SK-N-SH treated with all-trans-retinoic acid at 6 μM for 48 hours (cell line): Measurements from ENCODE around the gene DENND1A.

Experiments used
- ARNTL ChIP-seq: fragments of 450-650 bp; formaldehyde crosslinking; IDR thresholded peaks from 2 replicates; pipeline ENCODE4 v1.5.0; 2020; ENCODE audit warnings: low read depth, mild to moderate bottlenecking, moderate library complexity, borderline replicate concordance
- BACH2 ChIP-seq: fragments of 250-450 bp; sonication (Bioruptor Pico); IDR thresholded peaks from 2 replicates; pipeline ENCODE4 v1.9.0; 2021; ENCODE audit warnings: mild to moderate bottlenecking, borderline replicate concordance
- CSDC2 ChIP-seq: fragments of 250-450 bp; sonication (Bioruptor Pico); IDR thresholded peaks from 2 replicates; pipeline ENCODE4 v1.5.0; 2020; ENCODE audit warnings: mild to moderate bottlenecking, moderate library complexity
- ESRRG ChIP-seq: fragments of 250-450 bp; sonication (Bioruptor Pico); IDR thresholded peaks from 2 replicates; pipeline ENCODE4 v1.6.1; 2021; ENCODE audit warnings: mild to moderate bottlenecking
- ISL1 ChIP-seq: fragments of 250-450 bp; sonication (Bioruptor Pico); IDR thresholded peaks from 2 replicates; pipeline ENCODE4 v2.1.2; 2022; ENCODE audit warnings: mild to moderate bottlenecking, moderate library complexity
- PPARA ChIP-seq: fragments of 250-450 bp; sonication (Bioruptor Pico); IDR thresholded peaks from 2 replicates; pipeline ENCODE4 v1.5.0; 2020; ENCODE audit warnings: mild to moderate bottlenecking, borderline replicate concordance
- RARB ChIP-seq: fragments of 250-450 bp; sonication (Bioruptor Pico); IDR thresholded peaks from 2 replicates; pipeline ENCODE4 v1.8.0; 2021; ENCODE audit warnings: mild to moderate bottlenecking, moderate library complexity
- SNAI2 ChIP-seq: fragments of 250-450 bp; sonication (Bioruptor Pico); IDR thresholded peaks from 2 replicates; pipeline ENCODE4 v1.5.0; 2020; ENCODE audit warnings: mild to moderate bottlenecking, moderate library complexity
- TCF4 ChIP-seq: fragments of 250-450 bp; sonication (Bioruptor Pico); IDR thresholded peaks from 2 replicates; pipeline ENCODE4 v1.8.0; 2021; ENCODE audit warnings: mild to moderate bottlenecking, moderate library complexity, borderline replicate concordance
- ZFP30 ChIP-seq: fragments of 450-650 bp; formaldehyde crosslinking; IDR thresholded peaks from 2 replicates; pipeline ENCODE4 v1.5.0; 2022; ENCODE audit warnings: mild to moderate bottlenecking, moderate library complexity
- ZNF565 ChIP-seq: fragments of 450-650 bp; formaldehyde crosslinking; conservative IDR thresholded peaks from 2 replicates; pipeline ENCODE4 v1.5.0; 2020; ENCODE audit warnings: low read depth, mild to moderate bottlenecking, moderate library complexity
- TF ChIP-seq, protein P1 (sequence below): fragments of 250-450 bp; sonication (Bioruptor Pico); IDR thresholded peaks from 2 replicates; pipeline ENCODE4 v1.8.0; 2020; ENCODE audit warnings: mild to moderate bottlenecking, moderate library complexity, borderline replicate concordance
- TF ChIP-seq, protein P2 (sequence below): fragments of 250-450 bp; sonication (Bioruptor Pico); IDR thresholded peaks from 2 replicates; pipeline ENCODE4 v1.5.1; 2021; ENCODE audit warnings: mild to moderate bottlenecking, moderate library complexity

DNA sequence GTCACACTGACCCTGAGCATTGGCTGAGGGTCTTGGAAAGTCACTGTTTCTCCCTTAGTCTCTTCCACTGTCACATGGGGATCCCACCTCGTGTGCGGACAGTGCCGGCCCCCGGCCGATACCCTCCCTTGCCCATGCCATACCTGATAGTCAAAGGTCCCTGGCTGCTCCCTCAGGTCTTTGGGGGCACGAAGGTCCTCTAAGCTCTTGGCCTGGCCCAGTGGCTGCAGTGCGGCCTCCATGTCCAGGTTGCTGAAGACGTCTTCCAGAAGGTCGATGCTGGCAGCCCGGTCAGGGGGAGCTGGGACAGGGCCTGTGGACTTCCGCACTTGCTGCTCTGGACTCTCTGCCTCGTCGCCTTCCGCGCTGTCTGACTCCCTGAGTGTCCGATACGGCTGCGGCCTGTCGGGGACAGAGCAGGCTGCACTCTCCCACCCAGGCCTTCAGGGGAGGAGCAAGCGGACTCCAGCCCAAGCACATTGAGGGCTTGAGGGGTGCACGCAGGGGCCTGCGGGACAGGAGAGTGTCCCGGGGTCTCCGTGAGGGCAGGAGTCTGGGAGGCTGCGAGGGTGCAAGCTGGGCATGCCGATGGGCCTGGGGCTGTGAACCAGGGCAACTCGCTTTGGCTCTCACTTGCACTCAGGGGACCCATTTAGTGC, 546.3 kb downstream of the DENND1A start:
- no peak for TF ChIP-seq TCF4 (CRISPR knock-in tag)
- TF ChIP-seq ZFP30 (CRISPR knock-in tag), result no peak
- no peak for TF ChIP-seq CSDC2 (CRISPR knock-in tag)
- no peak for TF ChIP-seq BACH2 (CRISPR knock-in tag)
- no peak for TF ChIP-seq ESRRG (CRISPR knock-in tag)
- TF ChIP-seq, protein P1, sequence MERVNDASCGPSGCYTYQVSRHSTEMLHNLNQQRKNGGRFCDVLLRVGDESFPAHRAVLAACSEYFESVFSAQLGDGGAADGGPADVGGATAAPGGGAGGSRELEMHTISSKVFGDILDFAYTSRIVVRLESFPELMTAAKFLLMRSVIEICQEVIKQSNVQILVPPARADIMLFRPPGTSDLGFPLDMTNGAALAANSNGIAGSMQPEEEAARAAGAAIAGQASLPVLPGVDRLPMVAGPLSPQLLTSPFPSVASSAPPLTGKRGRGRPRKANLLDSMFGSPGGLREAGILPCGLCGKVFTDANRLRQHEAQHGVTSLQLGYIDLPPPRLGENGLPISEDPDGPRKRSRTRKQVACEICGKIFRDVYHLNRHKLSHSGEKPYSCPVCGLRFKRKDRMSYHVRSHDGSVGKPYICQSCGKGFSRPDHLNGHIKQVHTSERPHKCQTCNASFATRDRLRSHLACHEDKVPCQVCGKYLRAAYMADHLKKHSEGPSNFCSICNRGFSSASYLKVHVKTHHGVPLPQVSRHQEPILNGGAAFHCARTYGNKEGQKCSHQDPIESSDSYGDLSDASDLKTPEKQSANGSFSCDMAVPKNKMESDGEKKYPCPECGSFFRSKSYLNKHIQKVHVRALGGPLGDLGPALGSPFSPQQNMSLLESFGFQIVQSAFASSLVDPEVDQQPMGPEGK (CRISPR knock-in tag), result no peak
- no peak for TF ChIP-seq ZNF565 (CRISPR knock-in tag)
- TF ChIP-seq, protein P2, sequence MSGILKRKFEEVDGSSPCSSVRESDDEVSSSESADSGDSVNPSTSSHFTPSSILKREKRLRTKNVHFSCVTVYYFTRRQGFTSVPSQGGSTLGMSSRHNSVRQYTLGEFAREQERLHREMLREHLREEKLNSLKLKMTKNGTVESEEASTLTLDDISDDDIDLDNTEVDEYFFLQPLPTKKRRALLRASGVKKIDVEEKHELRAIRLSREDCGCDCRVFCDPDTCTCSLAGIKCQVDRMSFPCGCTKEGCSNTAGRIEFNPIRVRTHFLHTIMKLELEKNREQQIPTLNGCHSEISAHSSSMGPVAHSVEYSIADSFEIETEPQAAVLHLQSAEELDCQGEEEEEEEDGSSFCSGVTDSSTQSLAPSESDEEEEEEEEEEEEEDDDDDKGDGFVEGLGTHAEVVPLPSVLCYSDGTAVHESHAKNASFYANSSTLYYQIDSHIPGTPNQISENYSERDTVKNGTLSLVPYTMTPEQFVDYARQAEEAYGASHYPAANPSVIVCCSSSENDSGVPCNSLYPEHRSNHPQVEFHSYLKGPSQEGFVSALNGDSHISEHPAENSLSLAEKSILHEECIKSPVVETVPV (CRISPR knock-in tag), result no peak
- TF ChIP-seq ARNTL (CRISPR knock-in tag), result no peak
- no peak for TF ChIP-seq ISL1 (CRISPR knock-in tag)
- no peak for TF ChIP-seq SNAI2 (CRISPR knock-in tag)
- no peak for TF ChIP-seq PPARA (CRISPR knock-in tag)
- TF ChIP-seq RARB (CRISPR knock-in tag), result no peak
